GM12878 (cell line): Measurements from ENCODE around the gene FAN1. TPM values are rescaled to one million over a fixed set of nuclear protein-coding genes. Genes with fewer than 3 reads are reported as not detected.

Experiments used
- ATAC-seq: fragments of 200-7000 bp; cut with Tn5 transposase; 3 replicates; pipeline ENCODE4 v1.9.1; 2020; ENCODE audit warnings: mild to moderate bottlenecking, moderate library complexity
- BruUV-seq: library from RNA; stranded (reverse); fragments of 400-500 nt; replicated peaks from 2 replicates; lab custom pipeline; 2021; lab: Mats Ljungman, UMichigan
- CTCF ChIA-PET: fragments of 300-600 bp; sonication (Branson Sonifier 250); formaldehyde crosslinking; extraction: SDS; loops from one replicate; lab custom pipeline; 2021; ENCODE audit warnings: inconsistent platforms; lab: Yijun Ruan, JAX
- POLR2A ChIA-PET: fragments of 350-600 bp; formaldehyde crosslinking; extraction: SDS; loops from one replicate; lab custom pipeline; 2021; ENCODE audit warnings: inconsistent platforms; lab: Charles Lee
- RAD21 ChIA-PET: fragments of 300-600 bp; sonication (Branson Sonifier 250); formaldehyde crosslinking; loops from one replicate; lab custom pipeline; 2023; ENCODE audit warnings: antibody characterized with exemption; ENCODE audit not compliant: unreplicated experiment; lab: Charles Lee
- SMC1A ChIA-PET: fragments of 300-600 bp; sonication (Branson Sonifier 250); formaldehyde crosslinking; loops from one replicate; lab custom pipeline; 2023; ENCODE audit not compliant: unreplicated experiment, uncharacterized antibody; lab: Charles Lee
- DNase-seq: peaks from one replicate; pipeline ENCODE4 v3.0.0-alpha.2; 2011; ENCODE audit warnings: low read depth, low spot score
- FAIRE-seq: peaks from 3 replicates; lab custom pipeline; 2011; peaks lifted over from hg19 to GRCh38; lab: Jason Lieb, UNC
- H2AFZ ChIP-seq: 2 replicates; pipeline ENCODE4 v1.6.0; 2011; ENCODE audit warnings: low read depth, low read length, control low read depth; ENCODE audit not compliant: control insufficient read depth
- H3K27ac ChIP-seq: 2 replicates; pipeline ENCODE4 v1.5.1; 2011; ENCODE audit warnings: control low read depth; ENCODE audit not compliant: control insufficient read depth, insufficient read depth
- H3K27me3 ChIP-seq, 2 experiments: replicated peaks in 1 of 2; 2 replicates each; pipeline versions ENCODE4 v1.6.0 to v1.6.1; 2011; ENCODE audit warnings: low read length in 1 of 2; ENCODE audit not compliant: control insufficient read depth in 2 of 2, insufficient read depth in 2 of 2
- H3K36me3 ChIP-seq, 2 experiments: 2 replicates each; pipeline ENCODE4 v1.5.1; 2011; ENCODE audit warnings: low read length in 1 of 2; ENCODE audit not compliant: control insufficient read depth in 2 of 2, insufficient read depth in 2 of 2
- H3K4me1 ChIP-seq: 2 replicates; pipeline ENCODE4 v1.6.1; 2011; ENCODE audit warnings: mild to moderate bottlenecking, low read length, moderate library complexity, mixed read lengths; ENCODE audit not compliant: control insufficient read depth, insufficient read depth
- H3K4me2 ChIP-seq: 2 replicates; pipeline ENCODE4 v1.6.0; 2011; ENCODE audit warnings: control low read depth; ENCODE audit not compliant: control insufficient read depth, insufficient read depth
- H3K4me3 ChIP-seq: fragments of 200-600 bp; sonication (generic); 2 replicates; pipeline ENCODE4 v1.5.1; 2016
- H3K79me2 ChIP-seq: 2 replicates; pipeline ENCODE4 v1.6.0; 2011; ENCODE audit warnings: low read length; ENCODE audit not compliant: control insufficient read depth, insufficient read depth
- H3K9ac ChIP-seq: 2 replicates; pipeline ENCODE4 v1.8.0; 2011; ENCODE audit warnings: low read length, control low read depth, mixed read lengths; ENCODE audit not compliant: control insufficient read depth, insufficient read depth
- H3K9me3 ChIP-seq: replicated peaks from 3 replicates; pipeline ENCODE4 v1.5.1; 2011; ENCODE audit warnings: mild to moderate bottlenecking, low read length; ENCODE audit not compliant: control insufficient read depth, insufficient read depth
- H4K20me1 ChIP-seq: 2 replicates; pipeline ENCODE4 v1.6.0; 2011; ENCODE audit not compliant: control insufficient read depth, insufficient read depth
- MTA3 ChIP-seq: IDR thresholded peaks from 2 replicates; pipeline ENCODE4 v1.6.1; 2012; ENCODE audit warnings: low read length, inconsistent platforms, borderline replicate concordance
- MYB ChIP-seq: fragments of 150-350 bp; IDR thresholded peaks from 2 replicates; pipeline ENCODE4 v1.6.1; 2014; ENCODE audit warnings: mild to moderate bottlenecking, low read depth, low read length, borderline replicate concordance
- NKRF ChIP-seq: fragments of 450-650 bp; conservative IDR thresholded peaks from 2 replicates; pipeline ENCODE4 v1.6.1; 2017; ENCODE audit warnings: mild to moderate bottlenecking, moderate library complexity
- NR2C2 ChIP-seq: IDR thresholded peaks from 2 replicates; pipeline ENCODE4 v1.6.1; 2011; ENCODE audit warnings: borderline replicate concordance, low read depth; ENCODE audit not compliant: control insufficient read depth, insufficient read length
- PAX5 ChIP-seq: IDR thresholded peaks from 2 replicates; pipeline ENCODE4 v1.6.1; 2011; ENCODE audit warnings: low read depth, low read length, borderline replicate concordance
- POLR2AphosphoS2 ChIP-seq: IDR thresholded peaks from 2 replicates; pipeline ENCODE4 v1.6.1; 2011; ENCODE audit warnings: low read depth, mild to moderate bottlenecking, low read length, improper control_type of control experiment, moderate library complexity
- SMAD1 ChIP-seq: fragments of 450-650 bp; IDR thresholded peaks from 2 replicates; pipeline ENCODE4 v1.6.1; 2018; ENCODE audit warnings: mild to moderate bottlenecking, low read depth; ENCODE audit not compliant: partially characterized antibody
- SPI1 ChIP-seq: IDR thresholded peaks from 2 replicates; pipeline ENCODE4 v1.6.1; 2011; ENCODE audit warnings: low read depth, mild to moderate bottlenecking, low read length, moderate library complexity, borderline replicate concordance; ENCODE audit not compliant: insufficient read depth
- USF1 ChIP-seq: IDR thresholded peaks from 2 replicates; pipeline ENCODE4 v1.6.1; 2011; ENCODE audit warnings: borderline replicate concordance, low read depth, mild to moderate bottlenecking, moderate library complexity, mixed read lengths, low read length; ENCODE audit not compliant: insufficient read depth; ENCODE audit errors: extremely low read length
- ZBTB11 ChIP-seq: fragments of 450-650 bp; formaldehyde crosslinking; IDR thresholded peaks from 2 replicates; pipeline ENCODE4 v1.5.0; 2022; ENCODE audit warnings: mild to moderate bottlenecking, missing genetic modification characterization
- ZNF592 ChIP-seq: fragments of 450-650 bp; IDR thresholded peaks from 2 replicates; pipeline ENCODE4 v1.6.1; 2017; ENCODE audit warnings: mild to moderate bottlenecking, moderate library complexity
- WGBS: methylation state at CpG from one replicate; pipeline ENCODE4 v1.1.6; 2016; ENCODE audit warnings: low lambda C conversion rate; ENCODE audit not compliant: insufficient replicate concordance, insufficient coverage; ENCODE audit errors: missing lambda C conversion rate; 5-methylcytosine and 5-hydroxymethylcytosine counted together
- in situ Hi-C: fragments of 300-500 bp; cut with MboI; formaldehyde crosslinking; loops from 9 replicates; pipeline ENCODE4 v1.14.3; 2018; ENCODE audit warnings: mixed read lengths
- intact Hi-C: fragments of 100-400 bp; cut with micrococcal nuclease; formaldehyde crosslinking; loops from one replicate; pipeline ENCODE4 v1.14.2; 2022; ENCODE audit not compliant: unreplicated experiment
- polyA plus RNA-seq, 11 experiments: library from polyadenylated mRNA; depleted of rRNA in 4 of 11; unstranded in 6 of 11; stranded (reverse) in 5 of 11; fragments of >200 nt; fragmentation: Nextera tagmentation in 4 of 11; fragmentation: Illumina TruSeq in 1 of 11; extraction: Ambion mirVana in 4 of 11; extraction: Trizol in 1 of 11; gene quantifications; 1 replicate in 1 of 11; 2 replicates in 10 of 11; pipeline versions ENCODE4 v1.2.1 to v1.2.3, GENCODE V29; 2011 to 2016; ENCODE audit warnings: inconsistent platforms in 2 of 11, missing spikeins in 2 of 11, low read depth in 1 of 11
- total RNA-seq, 4 experiments: library from RNA; depleted of rRNA in 3 of 4; stranded (reverse); fragments of >200 nt in 3 of 4; fragmentation: Illumina TruSeq in 1 of 4; extraction: Trizol in 1 of 4; gene quantifications; 2 replicates each; pipeline versions ENCODE4 v1.2.1 to v1.2.3, GENCODE V29; 2013 to 2021

Gene FAN1
- total and polyA plus RNA-seq, 10 of the 15 experiments (the other 5 are each of a cell fraction or from before 2014, with no cell fraction given) = 0.55 to 18.6 (median 12.6) TPM

- H3K4me2 ChIP-seq = no peak overlapping the region
- no peaks in the 10 kb centered on the region for H3K27me3 ChIP-seq
- no peak for DNase-seq
- H3K4me3 ChIP-seq = no peak overlapping the region
- H4K20me1 ChIP-seq = no peaks in the 10 kb centered on the region
- no peaks in the 10 kb centered on the region for H3K79me2 ChIP-seq
- ChIA-PET RAD21 (no interaction called here), SMC1A (interaction anchor here (1.5 kb wide), 1 partner anchor 17 kb away, joined by 4 read pairs; no protein-coding TSS in a partner anchor), CTCF (no interaction called here), POLR2A (no interaction called here)
- H2AFZ ChIP-seq = no peak overlapping the region
- no TSS peak for BruUV-seq
- 97% methylated on average over 3 of the region's 3 CpGs for WGBS
- intact Hi-C loops = no loop called here
- H3K27ac ChIP-seq = no peak overlapping the region
- H3K9me3 ChIP-seq = no peaks in the 10 kb centered on the region
- peaks cover 4% of the 10 kb centered on the region; the same call in 1 of the 2 replicates for H3K4me1 ChIP-seq
- ATAC-seq = no peak
- no peak for FAIRE-seq
- peaks cover 1 to 17% of the 10 kb centered on the region in 2 experiments for H3K36me3 ChIP-seq
- no peak overlapping the region for H3K9ac ChIP-seq
- TF ChIP-seq PAX5 = no peak
- TF ChIP-seq ZNF592 = no peak
- no peak for TF ChIP-seq ZBTB11 (CRISPR knock-in tag)
- no peak for TF ChIP-seq USF1
- TF ChIP-seq NR2C2 = no peak
- TF ChIP-seq SMAD1 = no peak
- TF ChIP-seq MTA3 = no peak
- TF ChIP-seq MYB = no peak
- TF ChIP-seq NKRF = no peak
- no peak for TF ChIP-seq POLR2AphosphoS2
- TF ChIP-seq SPI1 = no peak
- in situ Hi-C loops = no loop called here
Observed at GRCh38 chr15:30962659-30963058, 58.9 kb downstream of the FAN1 start.
